Activated effector memory CD4-positive, alpha-beta T cell treated with anti-CD3 and anti-CD28 coated beads, Interleukin-2, amount 50 U/mL, for 16 hours (primary cell): Measurements from ENCODE around the gene CPZ.

Experiments used
- DNase-seq: peaks from one replicate; pipeline ENCODE4 v3.0.0-alpha.2; 2020

CPZ gene

GRCh38 chr4:8581094-8581861 is 11.3 kb upstream of the CPZ start:
- DNase-seq = no peak

- no peak for DNase-seq
These were observed 10.5 kb upstream of the CPZ start for GRCh38 chr4:8582016-8582415.

- no peak for DNase-seq
These were observed 10.1 kb upstream of the CPZ start for GRCh38 chr4:8582436-8582835.

GRCh38 chr4:8582941-8583654 is 9.5 kb upstream of the CPZ start:
- DNase-seq = no peak

GRCh38 chr4:8583655-8584025 is 8.9 kb upstream of the CPZ start:
- DNase-seq = no peak

- DNase-seq = no peak
These were observed 7.4 kb upstream of the CPZ start for GRCh38 chr4:8585186-8585585.

GRCh38 chr4:8585721-8586212 is 6.8 kb upstream of the CPZ start:
- DNase-seq = no peak

- no peak for DNase-seq
These were observed 6.3 kb upstream of the CPZ start for GRCh38 chr4:8586246-8586645.

GRCh38 chr4:8586671-8587468 is 5.7 kb upstream of the CPZ start:
- no peak for DNase-seq

GRCh38 chr4:8587469-8588195 is 4.9 kb upstream of the CPZ start:
- no peak for DNase-seq

GRCh38 chr4:8588196-8588470 is 4.4 kb upstream of the CPZ start:
- no peak for DNase-seq

- DNase-seq = no peak
These were observed 3.2 kb upstream of the CPZ start for GRCh38 chr4:8589336-8589735.

GRCh38 chr4:8589823-8590545 is 2.6 kb upstream of the CPZ start:
- no peak for DNase-seq

- no peak for DNase-seq
These were observed 2.1 kb upstream of the CPZ start for GRCh38 chr4:8590546-8590880.

GRCh38 chr4:8591114-8591513 is 1.5 kb upstream of the CPZ start:
- DNase-seq = no peak

- no peak for DNase-seq
These were observed 769 bp upstream of the CPZ start for GRCh38 chr4:8591626-8592365.

GRCh38 chr4:8593264-8594096 is 915 bp downstream of the CPZ start:
- no peak for DNase-seq

- DNase-seq = no peak
These were observed 1.8 kb downstream of the CPZ start for GRCh38 chr4:8594097-8595038.

GRCh38 chr4:8595237-8596087 is 2.9 kb downstream of the CPZ start:
- no peak for DNase-seq
